Activated CD8-positive, alpha-beta memory T cell treated with anti-CD3 and anti-CD28 coated beads, Interleukin-2, amount 50 U/mL, for 48 hours (primary cell): Measurements from ENCODE around the gene PLCL2.
"Not testable (repeated sequence)": the region's sequence is repeated elsewhere in the genome, so short reads cannot be mapped to it uniquely, and the experiment has no call there.

Experiments
- DNase-seq: peaks from one replicate; pipeline ENCODE4 v3.0.0-alpha.2; 2020

Gene PLCL2

GRCh38 chr3:16979769-16980515 lies 95.2 kb downstream of the PLCL2 start:
- DNase-seq = not testable (repeated sequence)

DNA sequence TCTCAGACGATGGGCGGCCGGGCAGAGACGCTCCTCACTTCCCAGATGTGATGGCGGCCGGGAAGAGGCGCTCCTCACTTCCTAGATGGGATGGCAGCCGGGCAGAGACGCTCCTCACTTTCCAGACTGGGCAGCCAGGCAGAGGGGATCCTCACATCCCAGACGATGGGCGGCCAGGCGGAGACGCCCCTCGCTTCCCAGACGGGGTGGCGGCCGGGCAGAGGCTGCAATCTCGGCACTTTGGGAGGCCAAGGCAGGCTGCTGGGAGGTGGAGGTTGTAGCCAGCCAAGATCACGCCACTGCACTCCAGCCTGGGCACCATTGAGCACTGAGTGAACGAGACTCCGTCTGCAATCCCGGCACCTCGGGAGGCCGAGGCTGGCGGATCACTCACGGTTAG lies 95.8 kb downstream of the PLCL2 start:
- not testable (repeated sequence) for DNase-seq

GRCh38 chr3:16982460-16982859 lies 97.7 kb downstream of the PLCL2 start:
- no peak for DNase-seq

- no peak for DNase-seq
Measured at GRCh38 chr3:16985608-16986007, 100.9 kb downstream of the PLCL2 start.

- no peak for DNase-seq
Measured at GRCh38 chr3:16987141-16987540, 102.4 kb downstream of the PLCL2 start.

GRCh38 chr3:16990163-16990562 lies 105.4 kb downstream of the PLCL2 start:
- DNase-seq = no peak

GRCh38 chr3:16992198-16992597 lies 107.4 kb downstream of the PLCL2 start:
- DNase-seq = no peak

GRCh38 chr3:16993227-16993626 lies 108.5 kb downstream of the PLCL2 start:
- DNase-seq = no peak

DNA sequence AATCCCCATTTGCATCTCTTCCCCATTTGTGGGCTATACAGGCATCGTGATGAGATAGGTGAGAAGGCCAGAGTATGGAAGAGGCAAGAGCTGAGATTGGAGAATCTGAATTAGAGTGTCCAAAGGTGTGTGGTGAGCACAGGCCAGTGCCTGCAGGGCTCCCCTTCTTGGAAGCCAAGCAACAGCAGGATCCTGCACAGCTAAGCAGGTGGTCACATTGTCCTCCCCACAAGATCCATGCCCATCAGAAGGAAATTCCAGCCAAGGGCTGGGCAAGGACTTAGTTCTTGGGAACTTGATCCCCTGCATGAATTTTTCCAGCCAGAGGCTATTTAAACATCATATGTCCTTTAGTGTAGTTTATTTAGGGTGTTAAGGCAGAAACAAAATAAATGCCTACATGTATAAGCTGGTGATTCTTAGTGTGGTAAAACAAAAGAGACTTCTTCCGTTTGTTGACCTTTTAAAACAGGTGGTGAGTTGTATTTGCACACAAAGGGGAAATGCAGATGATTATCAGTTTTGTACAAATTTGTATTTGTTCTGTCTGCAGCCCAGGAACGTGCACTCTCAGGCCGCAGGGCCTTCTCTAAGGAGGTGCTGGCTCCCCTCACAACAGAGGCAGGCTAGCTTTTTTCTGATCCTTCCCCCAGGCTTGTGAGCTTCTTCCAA lies 110.2 kb downstream of the PLCL2 start:
- DNase-seq = no peak

DNA sequence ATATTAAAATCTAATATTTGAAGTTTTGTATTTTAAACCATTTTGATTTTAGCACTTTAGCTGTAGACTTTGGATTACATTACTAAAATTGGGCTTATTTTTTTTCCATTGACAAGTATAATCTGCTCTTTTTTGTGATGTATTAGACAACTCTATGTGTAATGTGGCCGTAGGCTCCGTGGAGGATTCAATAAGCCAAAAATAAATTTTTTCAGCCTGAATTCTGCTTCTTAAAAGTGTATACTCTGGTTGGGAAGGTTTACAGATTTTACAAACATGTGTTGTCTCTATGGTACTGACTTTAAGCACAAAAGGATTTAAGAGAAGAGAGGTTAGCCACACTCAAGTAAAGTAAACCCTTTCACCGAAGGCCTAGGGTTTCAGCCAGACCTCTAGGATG lies 110.8 kb downstream of the PLCL2 start:
- no peak for DNase-seq

GRCh38 chr3:16998236-16998923 lies 113.6 kb downstream of the PLCL2 start:
- DNase-seq = no peak

DNA sequence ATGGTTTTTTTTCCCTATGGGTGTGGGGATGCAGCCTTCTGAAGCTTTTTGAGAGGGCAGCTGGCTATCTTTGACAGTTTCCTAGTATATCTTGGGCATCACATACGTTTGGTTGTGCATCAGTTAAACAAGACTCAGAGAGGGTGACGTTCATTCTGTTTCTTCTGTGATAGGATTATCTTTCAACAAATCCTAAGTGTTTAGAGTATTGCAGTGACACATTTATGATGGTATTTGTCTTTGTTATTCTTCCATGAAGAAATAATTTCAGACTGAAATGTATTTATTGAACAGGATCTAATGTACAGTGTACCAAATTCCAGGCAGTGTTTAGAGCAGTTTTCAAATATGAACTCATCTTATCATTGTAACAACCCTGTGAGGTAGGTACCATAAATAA lies 114.4 kb downstream of the PLCL2 start:
- no peak for DNase-seq

GRCh38 chr3:16999871-17000270 lies 115.1 kb downstream of the PLCL2 start:
- no peak for DNase-seq

DNA sequence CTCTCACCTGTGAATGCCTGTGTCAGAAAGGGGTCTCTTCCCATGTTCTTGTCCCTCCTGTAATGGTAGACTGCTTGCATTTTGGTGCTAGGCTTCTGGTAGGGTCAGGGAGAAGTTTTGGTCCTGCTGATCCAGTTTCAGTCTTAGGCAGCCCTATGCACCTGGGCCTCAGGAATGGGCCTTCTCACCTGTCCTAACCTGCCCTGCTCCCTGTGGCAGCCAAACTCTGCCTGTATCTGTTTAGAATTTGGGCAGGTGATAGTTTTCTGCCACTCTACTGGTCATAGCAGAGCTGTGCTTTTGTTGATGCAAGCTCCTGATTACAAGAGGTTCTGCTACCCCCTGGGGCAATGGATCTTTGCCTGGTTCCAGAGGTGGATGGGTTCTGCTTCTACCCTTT lies 118.7 kb downstream of the PLCL2 start:
- DNase-seq = no peak

DNA sequence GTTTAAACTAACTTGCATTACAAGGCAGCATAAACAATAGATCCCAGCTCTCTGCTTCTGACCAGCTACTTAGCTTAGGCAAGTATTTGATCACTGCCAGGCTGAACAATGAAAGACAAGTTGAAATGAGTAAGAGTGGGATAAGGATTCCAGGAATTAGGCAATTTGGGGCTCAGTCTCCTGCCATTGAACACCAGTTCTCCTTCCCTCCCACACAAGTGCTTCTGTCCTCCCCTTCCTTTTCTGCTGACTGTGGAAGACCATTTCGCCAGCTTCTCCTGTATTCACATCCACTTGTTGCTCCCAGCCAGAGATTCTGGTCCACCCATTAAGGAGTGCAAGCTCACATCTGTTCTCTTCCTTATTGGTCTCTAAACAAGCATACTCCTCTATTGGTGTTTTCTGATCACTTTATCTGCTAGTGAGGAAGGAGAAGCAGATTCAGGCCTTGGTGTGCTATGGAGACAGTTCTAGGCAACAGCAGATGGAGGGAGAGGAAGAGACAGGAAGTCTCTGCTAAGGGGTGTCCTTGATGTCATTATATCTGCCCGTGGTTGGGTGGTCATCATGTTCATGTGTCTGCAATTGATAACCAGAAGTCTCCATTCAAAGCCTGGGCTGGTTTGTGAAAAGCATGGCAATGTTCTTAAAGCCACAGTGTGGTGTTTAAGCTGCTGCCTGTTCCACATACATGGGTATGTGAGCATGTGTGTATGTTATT lies 121.5 kb downstream of the PLCL2 start:
- DNase-seq = no peak

DNA sequence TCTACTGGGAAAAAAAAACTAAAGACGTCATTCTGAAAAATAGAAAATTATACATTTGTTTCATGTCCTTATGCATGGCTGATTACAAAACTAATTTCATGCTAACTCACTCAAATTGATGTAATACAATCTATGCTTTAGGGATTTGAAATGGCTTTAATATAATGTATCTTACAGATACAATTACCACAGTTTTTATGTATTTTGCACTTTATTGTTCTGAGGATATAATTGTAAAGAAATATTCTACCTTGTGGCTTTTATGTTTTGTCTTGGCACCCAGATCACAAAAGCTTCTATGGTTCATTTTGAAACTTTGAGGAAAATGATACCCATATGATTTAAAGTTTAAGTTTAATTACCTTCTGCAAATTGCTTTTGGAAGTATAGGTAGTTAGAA lies 122.5 kb downstream of the PLCL2 start:
- DNase-seq = no peak

GRCh38 chr3:17009826-17010225 lies 125.1 kb downstream of the PLCL2 start:
- no peak for DNase-seq

- no peak for DNase-seq
Measured at GRCh38 chr3:17011728-17012338, 127.1 kb downstream of the PLCL2 start.

DNA sequence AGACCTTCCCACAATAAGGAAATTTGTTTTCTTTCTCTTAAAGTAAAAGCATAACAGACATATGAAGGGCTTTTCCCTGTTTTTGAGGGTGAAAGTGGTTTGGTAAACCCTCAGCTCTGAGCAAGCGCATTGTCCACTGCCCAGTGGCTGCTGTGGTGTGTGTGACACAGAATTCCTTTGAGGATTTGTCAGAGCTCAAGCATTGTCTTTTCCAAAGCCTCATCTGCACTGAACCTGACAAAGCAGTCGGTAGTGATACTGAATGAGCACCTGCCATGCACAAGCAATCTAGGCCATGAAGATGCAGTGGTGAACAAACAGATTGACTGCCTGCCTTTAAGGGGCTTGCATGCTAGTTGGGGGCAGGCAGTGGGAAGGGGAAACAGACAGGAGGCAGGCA lies 128.3 kb downstream of the PLCL2 start:
- DNase-seq = no peak

DNA sequence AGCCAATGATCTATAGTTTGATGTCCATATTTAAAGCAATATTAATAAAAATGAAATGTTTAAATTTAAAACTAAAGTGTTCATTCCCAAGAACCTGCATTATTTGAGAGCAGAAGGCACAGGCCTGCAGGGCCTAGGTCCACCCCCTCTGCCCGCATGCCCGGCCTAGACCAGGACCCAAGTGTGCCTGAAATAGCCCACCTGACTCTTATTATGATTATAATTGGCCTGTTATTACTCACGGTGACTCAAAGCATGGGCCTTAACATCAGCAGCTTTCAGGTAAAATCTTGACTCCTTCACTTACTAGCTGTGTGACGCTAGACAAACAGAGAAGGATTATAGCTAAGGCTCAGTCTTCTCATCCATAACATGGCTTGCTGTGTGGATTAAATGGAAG lies 128.8 kb downstream of the PLCL2 start:
- no peak for DNase-seq

- DNase-seq = no peak
Measured at GRCh38 chr3:17014284-17014683, 129.5 kb downstream of the PLCL2 start.

DNA sequence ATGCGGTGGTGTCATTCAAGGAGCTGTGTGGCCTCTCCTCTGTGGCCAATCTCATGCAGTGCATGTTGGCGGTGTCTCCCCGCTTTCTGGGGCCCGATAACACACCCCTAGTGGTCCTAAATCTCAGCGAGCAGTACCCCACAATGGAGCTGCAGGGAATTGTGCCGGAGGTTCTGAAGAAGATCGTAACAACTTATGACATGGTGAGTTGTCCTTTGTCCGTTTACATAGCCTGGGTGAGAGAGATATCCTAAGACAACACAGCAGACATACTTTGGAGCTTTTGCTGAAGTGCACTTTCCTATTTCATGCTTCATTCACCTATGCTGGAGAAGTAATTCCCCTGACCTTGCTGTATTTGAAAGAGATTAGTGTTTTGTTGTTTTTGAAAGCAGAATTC lies 130.0 kb downstream of the PLCL2 start:
- DNase-seq = no peak

DNA sequence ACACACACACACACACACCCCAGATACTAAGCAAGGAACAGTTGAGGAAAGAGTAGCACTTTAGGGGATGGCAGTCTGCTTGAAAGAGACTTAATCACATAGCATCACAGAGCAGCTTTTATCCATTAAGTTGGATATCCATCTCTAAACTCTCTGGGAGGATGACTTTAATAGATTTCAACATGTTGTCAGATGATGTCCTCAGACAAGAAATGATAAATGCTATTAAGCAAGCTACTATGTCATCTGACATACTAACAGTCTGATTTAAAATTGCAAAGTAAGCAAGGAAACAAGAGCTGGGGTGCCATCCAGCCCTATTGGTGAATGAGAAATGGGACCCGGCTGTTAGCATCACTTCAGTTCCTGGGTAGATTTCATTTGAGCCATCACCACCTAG lies 136.9 kb downstream of the PLCL2 start:
- DNase-seq = no peak
